NT2/D1 (cell line): ENCODE data around the gene OSBPL6.

Experiments
- YY1 ChIP-seq: IDR thresholded peaks from 2 replicates; pipeline ENCODE4 v1.6.1; 2011; ENCODE audit not compliant: insufficient read length, insufficient read depth
- ZNF274 ChIP-seq: IDR thresholded peaks from 2 replicates; pipeline ENCODE4 v1.6.1; 2011; ENCODE audit warnings: mild to moderate bottlenecking, low read depth, low read length

- no peak for TF ChIP-seq ZNF274
- TF ChIP-seq YY1, result no peak
Measured at GRCh38 chr2:178345951-178346350, 151.6 kb downstream of the OSBPL6 start.
